Mesenchymal stem cell (in vitro differentiated cells and primary cell): ENCODE data around the gene OSGIN1.

Source experiments
- DNase-seq: peaks from one replicate; pipeline ENCODE4 v3.0.0-alpha.2; 2013
- H2AFZ ChIP-seq: one replicate; pipeline ENCODE4 v1.6.1; 2013; ENCODE audit warnings: low read depth, mild to moderate bottlenecking, control low read depth, inconsistent platforms, low read length, moderate library complexity
- H2AK5ac ChIP-seq: 2 replicates; pipeline ENCODE4 v1.6.1; 2013; ENCODE audit warnings: low read length, moderate library complexity, mild to moderate bottlenecking, inconsistent platforms; ENCODE audit not compliant: severe bottlenecking
- H2BK120ac ChIP-seq: one replicate; pipeline ENCODE4 v1.6.1; 2013; ENCODE audit warnings: low read depth, mild to moderate bottlenecking, inconsistent platforms, low read length, moderate library complexity
- H2BK12ac ChIP-seq, 2 experiments: one replicate each; pipeline ENCODE4 v1.6.1; 2013; ENCODE audit warnings: inconsistent platforms in 2 of 2, low read length in 2 of 2, mild to moderate bottlenecking in 2 of 2, moderate library complexity in 2 of 2, control low read depth in 1 of 2
- H2BK15ac ChIP-seq: one replicate; pipeline ENCODE4 v1.6.1; 2013; ENCODE audit warnings: mild to moderate bottlenecking, low read depth, inconsistent platforms; ENCODE audit not compliant: poor library complexity, severe bottlenecking
- H2BK5ac ChIP-seq: 2 replicates; pipeline ENCODE4 v1.6.1; 2013; ENCODE audit warnings: low read depth, mild to moderate bottlenecking, low read length, control low read depth, inconsistent platforms; ENCODE audit not compliant: poor library complexity, severe bottlenecking
- H3K14ac ChIP-seq, 2 experiments: one replicate each; pipeline ENCODE4 v1.6.1; 2013; ENCODE audit warnings: inconsistent platforms in 2 of 2, low read length in 2 of 2, control low read depth in 1 of 2, mild to moderate bottlenecking in 1 of 2, moderate library complexity in 1 of 2
- H3K18ac ChIP-seq, 2 experiments: one replicate each; pipeline ENCODE4 v1.6.1; 2013; ENCODE audit warnings: inconsistent platforms in 2 of 2, low read length in 2 of 2, control low read depth in 1 of 2, low read depth in 1 of 2, mild to moderate bottlenecking in 1 of 2
- H3K23ac ChIP-seq, 2 experiments: one replicate each; pipeline ENCODE4 v1.6.1; 2013; ENCODE audit warnings: inconsistent platforms in 2 of 2, low read length in 2 of 2, mild to moderate bottlenecking in 2 of 2, moderate library complexity in 2 of 2, control low read depth in 1 of 2
- H3K27ac ChIP-seq: 2 replicates; pipeline ENCODE4 v1.5.1; 2013; ENCODE audit warnings: mild to moderate bottlenecking, moderate library complexity, low read length, control low read depth, inconsistent platforms; ENCODE audit not compliant: poor library complexity, severe bottlenecking
- H3K27me3 ChIP-seq, 2 experiments: 2 replicates each; pipeline versions ENCODE4 v1.6.1 to v1.7.0; 2013; ENCODE audit warnings: low read length in 2 of 2, mild to moderate bottlenecking in 2 of 2, moderate library complexity in 2 of 2, control low read depth in 1 of 2, inconsistent platforms in 1 of 2; ENCODE audit not compliant: control insufficient read depth in 1 of 2, insufficient read depth in 1 of 2
- H3K36me3 ChIP-seq, 2 experiments: 2 replicates each; pipeline versions ENCODE4 v1.6.1 to v1.7.0; 2013; ENCODE audit warnings: low read length in 2 of 2, control low read depth in 1 of 2, inconsistent platforms in 1 of 2, low read depth in 1 of 2, mild to moderate bottlenecking in 1 of 2; ENCODE audit not compliant: insufficient read depth in 2 of 2, control insufficient read depth in 1 of 2
- H3K4ac ChIP-seq, 2 experiments: one replicate each; pipeline ENCODE4 v1.6.1; 2013; ENCODE audit warnings: inconsistent platforms in 2 of 2, low read length in 2 of 2, mild to moderate bottlenecking in 2 of 2, moderate library complexity in 2 of 2, control low read depth in 1 of 2, low read depth in 1 of 2
- H3K4me1 ChIP-seq: 2 replicates; pipeline ENCODE4 v1.6.1; 2013; ENCODE audit warnings: low read depth, low read length, control low read depth; ENCODE audit not compliant: control insufficient read depth, insufficient read depth
- H3K4me2 ChIP-seq: 2 replicates; pipeline ENCODE4 v1.6.1; 2013; ENCODE audit warnings: low read length, mild to moderate bottlenecking, inconsistent platforms; ENCODE audit not compliant: poor library complexity, severe bottlenecking
- H3K4me3 ChIP-seq, 2 experiments: 2 replicates each; pipeline versions ENCODE4 v1.5.1 to v1.7.0; 2013; ENCODE audit warnings: low read length in 2 of 2, mild to moderate bottlenecking in 2 of 2, control low read depth in 1 of 2, low read depth in 1 of 2; ENCODE audit not compliant: insufficient read depth in 1 of 2
- H3K79me1 ChIP-seq: replicated peaks from 2 replicates; pipeline ENCODE4 v1.6.1; 2013; ENCODE audit warnings: mild to moderate bottlenecking, control low read depth, low read length, inconsistent platforms; ENCODE audit not compliant: poor library complexity, severe bottlenecking
- H3K9ac ChIP-seq: 2 replicates; pipeline ENCODE4 v1.7.0; 2013; ENCODE audit warnings: mild to moderate bottlenecking, low read length, moderate library complexity
- H3K9me3 ChIP-seq: 2 replicates; pipeline ENCODE4 v1.7.0; 2013; ENCODE audit warnings: mild to moderate bottlenecking, low read length; ENCODE audit not compliant: control insufficient read depth
- H4K8ac ChIP-seq: one replicate; pipeline ENCODE4 v1.6.1; 2013; ENCODE audit warnings: inconsistent platforms, mild to moderate bottlenecking, low read length, moderate library complexity
- H4K91ac ChIP-seq: one replicate; pipeline ENCODE4 v1.6.1; 2013; ENCODE audit warnings: mild to moderate bottlenecking, low read length, inconsistent platforms
- WGBS: methylation state at CpG from one replicate; pipeline ENCODE4 v1.1.7; 2013; ENCODE audit warnings: mixed read lengths; 5-methylcytosine and 5-hydroxymethylcytosine counted together

OSGIN1 gene

DNA sequence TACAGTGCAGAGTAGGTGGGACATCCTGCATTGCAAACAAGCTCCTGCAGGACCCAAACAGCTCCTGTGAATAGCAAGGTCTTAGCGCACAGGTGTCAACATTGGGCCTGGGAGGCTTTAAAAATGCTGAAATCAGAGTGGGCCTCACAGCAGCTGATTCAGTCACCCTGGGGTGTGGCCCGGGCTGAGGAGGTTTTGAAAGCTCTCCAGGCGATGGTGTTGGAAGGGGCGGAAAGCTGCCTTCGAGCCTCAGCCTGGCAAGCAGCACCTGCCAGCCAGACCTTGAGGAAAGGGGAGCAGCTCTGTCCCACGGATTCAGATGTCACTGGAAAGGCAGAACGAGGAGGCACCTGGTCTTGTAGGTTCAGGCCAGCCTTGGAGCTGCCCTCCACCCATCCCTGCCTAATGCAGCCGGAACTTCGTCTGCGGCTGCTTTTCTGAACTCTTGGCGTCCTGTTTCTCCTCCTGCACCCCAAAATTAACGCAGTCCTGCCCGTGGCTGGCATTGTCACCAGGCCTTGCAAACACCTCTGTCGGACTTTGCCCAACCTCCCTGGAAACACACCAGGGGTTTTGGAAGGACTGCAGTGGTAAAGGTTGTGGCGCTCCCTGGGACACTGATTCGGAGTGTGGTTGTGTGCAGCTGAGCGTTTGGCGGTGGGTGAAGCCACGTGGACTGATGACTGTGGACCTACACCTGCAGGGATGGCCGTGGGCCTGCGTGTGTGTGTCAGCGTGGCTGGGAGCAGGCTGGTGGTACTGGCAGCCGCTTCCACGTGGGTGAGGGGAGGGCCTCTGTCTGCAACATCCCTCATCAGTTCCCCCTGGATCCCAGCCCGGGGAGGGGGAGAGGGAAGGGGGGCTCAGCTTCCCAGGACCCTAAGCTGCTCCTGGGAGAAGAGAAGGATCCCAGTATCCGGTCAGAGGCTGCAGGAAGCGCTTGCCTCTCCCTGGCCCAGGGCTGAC is 18.4 kb downstream of the OSGIN1 start:
- H2BK5ac ChIP-seq: no peak overlapping the region
- no peak overlapping the region for H3K4me2 ChIP-seq
- no peak overlapping the region for H3K4me3 ChIP-seq
- 84% methylated on average over 27 of the region's 27 CpGs for WGBS
- H3K27ac ChIP-seq: no peak overlapping the region
- no peak overlapping the region for H3K18ac ChIP-seq
- H3K9me3 ChIP-seq: no peaks in the 10 kb centered on the region
- no peak overlapping the region for H2BK120ac ChIP-seq
- no peaks in the 10 kb centered on the region for H3K36me3 ChIP-seq
- H2AFZ ChIP-seq: no peak overlapping the region
- H2BK15ac ChIP-seq: no peak overlapping the region
- no peak overlapping the region for H4K8ac ChIP-seq
- no peak for DNase-seq
- no peak overlapping the region for H3K23ac ChIP-seq
- H3K4ac ChIP-seq: no peak overlapping the region
- H4K91ac ChIP-seq: no peak overlapping the region
- H2BK12ac ChIP-seq: no peak overlapping the region
- no peak overlapping the region for H2AK5ac ChIP-seq
- H3K79me1 ChIP-seq: no peaks in the 10 kb centered on the region
- H3K27me3 ChIP-seq: peaks cover 18 to 34% of the 10 kb centered on the region in 2 experiments
- H3K9ac ChIP-seq: no peak overlapping the region
- no peak overlapping the region for H3K14ac ChIP-seq
- peaks cover 7% of the 10 kb centered on the region for H3K4me1 ChIP-seq

- H3K27me3 ChIP-seq: peaks cover 25 to 39% of the 10 kb centered on the region in 2 experiments
- no peak overlapping the region for H3K9ac ChIP-seq
- H2BK12ac ChIP-seq: no peak overlapping the region
- no peak overlapping the region for H2AFZ ChIP-seq
- no peak overlapping the region for H3K14ac ChIP-seq
- H4K91ac ChIP-seq: no peak overlapping the region
- H3K36me3 ChIP-seq: no peaks in the 10 kb centered on the region
- no peaks in the 10 kb centered on the region for H3K79me1 ChIP-seq
- DNase-seq: no peak
- H3K18ac ChIP-seq: no peak overlapping the region
- peaks cover 7% of the 10 kb centered on the region for H3K4me1 ChIP-seq
- H3K27ac ChIP-seq: no peak overlapping the region
- no peak overlapping the region for H3K4ac ChIP-seq
- H2AK5ac ChIP-seq: no peak overlapping the region
- H2BK15ac ChIP-seq: no peak overlapping the region
- H3K9me3 ChIP-seq: no peaks in the 10 kb centered on the region
- H4K8ac ChIP-seq: no peak overlapping the region
- H2BK5ac ChIP-seq: no peak overlapping the region
- no peak overlapping the region for H3K4me2 ChIP-seq
- H3K4me3 ChIP-seq: no peak overlapping the region
- WGBS: 85% methylated on average over 19 of the region's 19 CpGs
- H2BK120ac ChIP-seq: no peak overlapping the region
- no peak overlapping the region for H3K23ac ChIP-seq
These were observed 19.4 kb downstream of the OSGIN1 start for GRCh38 chr16:83972256-83973008.

DNA sequence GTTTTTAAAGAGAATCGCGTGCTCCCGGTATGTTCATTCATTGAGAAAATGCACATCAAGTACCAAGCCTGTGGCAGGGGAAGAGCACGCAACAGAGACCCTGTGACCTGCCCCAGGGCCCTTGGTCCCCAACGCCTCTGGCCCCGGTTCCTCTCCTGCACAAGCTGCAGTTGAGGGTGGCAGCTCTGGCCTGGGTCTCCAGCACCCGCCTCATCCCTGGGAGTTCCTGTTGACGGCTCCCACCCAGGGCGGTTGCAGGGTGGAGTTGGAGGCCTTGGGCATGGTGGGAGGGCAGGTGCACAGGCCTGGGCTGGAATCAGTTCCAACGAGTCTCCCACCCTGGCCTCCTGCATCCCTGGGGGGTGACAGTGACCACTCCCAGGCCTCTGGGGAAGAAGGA is 20.0 kb downstream of the OSGIN1 start:
- H3K4ac ChIP-seq: no peak overlapping the region
- H2BK5ac ChIP-seq: no peak overlapping the region
- no peaks in the 10 kb centered on the region for H3K36me3 ChIP-seq
- no peak overlapping the region for H3K4me3 ChIP-seq
- no peak overlapping the region for H2AK5ac ChIP-seq
- no peak overlapping the region for H2BK120ac ChIP-seq
- no peak overlapping the region for H3K14ac ChIP-seq
- peaks cover 7% of the 10 kb centered on the region for H3K4me1 ChIP-seq
- whole genome bisulfite sequencing: 90% methylated on average over 10 of the region's 10 CpGs
- H2BK15ac ChIP-seq: no peak overlapping the region
- no peak overlapping the region for H4K8ac ChIP-seq
- H2AFZ ChIP-seq: no peak overlapping the region
- no peak overlapping the region for H2BK12ac ChIP-seq
- H3K9ac ChIP-seq: no peak overlapping the region
- no peak overlapping the region for H3K4me2 ChIP-seq
- no peaks in the 10 kb centered on the region for H3K79me1 ChIP-seq
- no peak overlapping the region for H3K18ac ChIP-seq
- no peak overlapping the region for H3K27ac ChIP-seq
- H3K23ac ChIP-seq: no peak overlapping the region
- H3K27me3 ChIP-seq: peaks cover 31 to 35% of the 10 kb centered on the region in 2 experiments
- DNase-seq: no peak
- H3K9me3 ChIP-seq: peaks cover 3% of the 10 kb centered on the region
- no peak overlapping the region for H4K91ac ChIP-seq
